B cell (primary cell): Measurements from ENCODE around the gene UTY. TPM values are rescaled to one million over a fixed set of nuclear protein-coding genes. Genes with fewer than 3 reads are reported as not detected.

ENCODE experiments used
- ATAC-seq: fragments of 200-7000 bp; cut with Tn5 transposase; one replicate; pipeline ENCODE4 v1.10.0; 2021; ENCODE audit warnings: low read depth, mild to moderate bottlenecking, moderate number of reproducible peaks, moderate library complexity
- CTCF ChIA-PET: fragments of 350-600 bp; sonication (Branson Sonifier 250); formaldehyde crosslinking; loops from one replicate; lab custom pipeline; 2021; ENCODE audit warnings: antibody characterized with exemption, inconsistent platforms; lab: Charles Lee
- POLR2A ChIA-PET: fragments of 350-600 bp; sonication (Branson Sonifier 250); formaldehyde crosslinking; loops from one replicate; lab custom pipeline; 2021; ENCODE audit warnings: antibody characterized with exemption; lab: Charles Lee
- DNase-seq: peaks from one replicate; pipeline ENCODE4 v3.0.0; 2013
- H2AFZ ChIP-seq: 2 replicates; pipeline ENCODE4 v1.6.1; 2012; ENCODE audit warnings: mild to moderate bottlenecking, low read depth, low read length; ENCODE audit not compliant: insufficient read depth, poor library complexity, severe bottlenecking
- H3K27ac ChIP-seq, 2 donors: 1 replicate in 1 of 2; 2 replicates in 1 of 2; pipeline ENCODE4 v1.5.1; 2012 to 2013; ENCODE audit warnings: low read length in 2 of 2, mild to moderate bottlenecking in 2 of 2, moderate library complexity in 1 of 2
- H3K27me3 ChIP-seq, 4 experiments: fragments of 200-600 bp in 1 of 4; sonication (generic) in 1 of 4; replicated peaks in 1 of 4; 1 replicate in 2 of 4; 2 replicates in 2 of 4; pipeline versions ENCODE4 v1.6.1 to v1.7.0; 2013 to 2016; ENCODE audit warnings: low read length in 3 of 4, mild to moderate bottlenecking in 2 of 4, mixed read lengths in 1 of 4, moderate library complexity in 1 of 4; ENCODE audit not compliant: insufficient read depth in 4 of 4, control insufficient read depth in 3 of 4; ENCODE audit errors: control extremely low read depth in 1 of 4
- H3K36me3 ChIP-seq, 2 experiments: replicated peaks in 1 of 2; 1 replicate in 1 of 2; 2 replicates in 1 of 2; pipeline versions ENCODE4 v1.6.1 to v1.7.1; 2013; ENCODE audit warnings: low read length in 1 of 2; ENCODE audit not compliant: insufficient read depth in 2 of 2, control insufficient read depth in 1 of 2; ENCODE audit errors: control extremely low read depth in 1 of 2, extremely low read depth in 1 of 2
- H3K4me1 ChIP-seq, 2 donors: fragments of 200-600 bp in 1 of 2; sonication (generic) in 1 of 2; 1 replicate in 1 of 2; 2 replicates in 1 of 2; pipeline versions ENCODE4 v1.5.1 to v1.6.1; 2013 to 2017; ENCODE audit warnings: low read length in 2 of 2; ENCODE audit not compliant: control insufficient read depth in 2 of 2, insufficient read depth in 2 of 2
- H3K4me2 ChIP-seq: replicated peaks from 2 replicates; pipeline ENCODE3; 2012; ENCODE audit warnings: mild to moderate bottlenecking, low read depth, low read length; ENCODE audit not compliant: poor library complexity, severe bottlenecking
- H3K4me3 ChIP-seq, 5 experiments: fragments of 200-600 bp in 1 of 5; sonication (generic) in 1 of 5; 1 replicate in 3 of 5; 2 replicates in 2 of 5; pipeline versions ENCODE4 v1.5.1 to v1.7.0; 2011 to 2016; ENCODE audit warnings: low read length in 4 of 5, mild to moderate bottlenecking in 4 of 5, low read depth in 2 of 5, control low read depth in 1 of 5, moderate library complexity in 1 of 5; ENCODE audit not compliant: insufficient read depth in 1 of 5; ENCODE audit errors: control extremely low read depth in 1 of 5, extremely low read depth in 1 of 5
- H3K79me2 ChIP-seq: fragments of 200-600 bp; sonication (generic); one replicate; pipeline ENCODE4 v1.6.0; 2016; ENCODE audit warnings: low read length; ENCODE audit not compliant: control insufficient read depth, insufficient read depth
- H3K9ac ChIP-seq: fragments of 200-600 bp; sonication (generic); 2 replicates; pipeline ENCODE4 v1.6.1; 2017; ENCODE audit warnings: mild to moderate bottlenecking, low read length, moderate library complexity
- H3K9me3 ChIP-seq, 3 donors: one replicate each; pipeline versions ENCODE4 v1.6.1 to v1.7.1; 2013; ENCODE audit warnings: low read length in 2 of 3; ENCODE audit not compliant: control insufficient read depth in 2 of 3, insufficient read depth in 1 of 3; ENCODE audit errors: control extremely low read depth in 1 of 3
- H4K20me1 ChIP-seq: 2 replicates; pipeline ENCODE4 v1.6.0; 2012; ENCODE audit warnings: mild to moderate bottlenecking, low read length; ENCODE audit not compliant: insufficient read depth, control insufficient read depth, poor library complexity, severe bottlenecking
- H3K27ac Mint-ChIP-seq: one replicate; pipeline ENCODE4 v1.8.0; 2021; ENCODE audit warnings: mixed read lengths
- H3K27me3 Mint-ChIP-seq: one replicate; pipeline ENCODE4 v1.8.0; 2021; ENCODE audit warnings: mixed read lengths
- H3K4me1 Mint-ChIP-seq: one replicate; pipeline ENCODE4 v1.8.0; 2021; ENCODE audit warnings: mixed read lengths
- H3K4me3 Mint-ChIP-seq: one replicate; pipeline ENCODE4 v1.8.0; 2021; ENCODE audit warnings: mixed read lengths
- H3K9me3 Mint-ChIP-seq: one replicate; pipeline ENCODE4 v1.8.0; 2022; ENCODE audit warnings: mixed read lengths; ENCODE audit not compliant: insufficient read depth
- CTCF ChIP-seq: fragments of 200-600 bp; IDR thresholded peaks from one replicate; pipeline ENCODE4 v1.8.0; 2022; ENCODE audit warnings: antibody characterized with exemption, mild to moderate bottlenecking
- EZH2 ChIP-seq: IDR thresholded peaks from 2 replicates; pipeline ENCODE4 v1.6.1; 2012; ENCODE audit warnings: borderline replicate concordance, low read depth, mild to moderate bottlenecking, moderate library complexity, low read length; ENCODE audit not compliant: insufficient read depth, poor library complexity, severe bottlenecking
- WGBS: methylation state at CpG from one replicate; pipeline ENCODE4 v1.1.5; 2013; ENCODE audit warnings: missing lambda C conversion rate; ENCODE audit not compliant: insufficient coverage; 5-methylcytosine and 5-hydroxymethylcytosine counted together
- intact Hi-C: fragments of 100-400 bp; cut with micrococcal nuclease; formaldehyde crosslinking; loops from one replicate; pipeline ENCODE4 v1.10.0; 2022
- polyA plus RNA-seq: library from polyadenylated mRNA; depleted of rRNA; stranded (reverse); fragments of >200 nt; gene quantifications from 2 replicates; pipeline ENCODE4 v1.2.3, GENCODE V29; 2012
- total RNA-seq, 2 donors: library from RNA; stranded (reverse); fragments of 120-200 nt in 1 of 2; gene quantifications; 1 replicate in 1 of 2; 2 replicates in 1 of 2; pipeline versions ENCODE4 v1.2.3 to v1.2.4, GENCODE V29; 2013 to 2022

UTY gene
- total and polyA plus RNA-seq, 2 donors (not counting 1 experiment from before 2014, with no cell fraction given) = 112 TPM; not detected in 1

GRCh38 chrY:13233901-13234300 lies 245.9 kb downstream of the UTY start:
- H3K9me3 Mint-ChIP-seq = no peaks in the 10 kb centered on the region
- 100% methylated on average over 2 of the region's 3 CpGs for WGBS

GRCh38 chrY:13233118-13233517 lies 246.7 kb downstream of the UTY start:
- Mint-ChIP-seq H3K4me1 (peaks cover 1% of the 10 kb centered on the region), H3K27me3 (no peaks in the 10 kb centered on the region), H3K4me3 (no peak overlapping the region), H3K9me3 (no peaks in the 10 kb centered on the region), H3K27ac (no peak overlapping the region)
- no peak overlapping the region for H3K4me2 ChIP-seq
- H3K27ac ChIP-seq = no peak overlapping the region
- intact Hi-C loops = no loop called here
- no peak overlapping the region for H3K4me3 ChIP-seq
- POLR2A ChIA-PET = no interaction called here
- ATAC-seq (no peak), DNase-seq (no peak)
- H4K20me1 ChIP-seq = no peaks in the 10 kb centered on the region
- H3K27me3 ChIP-seq = no peaks in the 10 kb centered on the region
- H3K79me2 ChIP-seq = no peaks in the 10 kb centered on the region
- peaks cover 0 to 5% of the 10 kb centered on the region in 2 experiments for H3K36me3 ChIP-seq
- no peaks in the 10 kb centered on the region for H3K4me1 ChIP-seq
- TF ChIP-seq CTCF (no peak), EZH2 (no peak)
- WGBS = no CpG with 5 or more reads among the region's 1 CpG
- peaks cover 0 to 24% (median 0%) of the 10 kb centered on the region in 3 donors for H3K9me3 ChIP-seq
- H3K9ac ChIP-seq = no peak overlapping the region
- H2AFZ ChIP-seq = no peak overlapping the region
- CTCF ChIA-PET = no interaction called here

More at GRCh38 chrY:13233901-13234300, 245.9 kb downstream of the UTY start:
- ChIA-PET CTCF (no interaction called here), POLR2A (no interaction called here)
- DNase-seq = no peak
- TF ChIP-seq CTCF (no peak), EZH2 (no peak)
- H3K4me1 Mint-ChIP-seq = peaks cover 1% of the 10 kb centered on the region
- intact Hi-C loops = no loop called here
- no peak overlapping the region for H3K27ac Mint-ChIP-seq
- H3K27me3 Mint-ChIP-seq = no peaks in the 10 kb centered on the region
- peaks cover 0 to 24% (median 0%) of the 10 kb centered on the region in 3 donors for H3K9me3 ChIP-seq
- no peaks in the 10 kb centered on the region for H3K27me3 ChIP-seq
- no peak for ATAC-seq
- H3K79me2 ChIP-seq = no peaks in the 10 kb centered on the region
- H4K20me1 ChIP-seq = no peaks in the 10 kb centered on the region
- H3K4me1 ChIP-seq = no peaks in the 10 kb centered on the region
- no peak overlapping the region for H2AFZ ChIP-seq
- H3K4me3 Mint-ChIP-seq = no peak overlapping the region
- no peak overlapping the region for H3K4me3 ChIP-seq
- no peak overlapping the region for H3K9ac ChIP-seq
- no peak overlapping the region for H3K27ac ChIP-seq
- peaks cover 0 to 5% of the 10 kb centered on the region in 2 experiments for H3K36me3 ChIP-seq
- no peak overlapping the region for H3K4me2 ChIP-seq
